GM18499 (cell line): Measurements from ENCODE around the gene KMT2A.
"Not testable (repeated sequence)": the region's sequence is repeated elsewhere in the genome, so short reads cannot be mapped to it uniquely, and the experiment has no call there.

ENCODE experiments used
- ATAC-seq: cut with Tn5 transposase; IDR thresholded peaks from one replicate; pipeline ENCODE4 v1.9.1; 2021; ENCODE audit warnings: moderate number of reproducible peaks; ENCODE audit not compliant: insufficient read depth, unreplicated experiment

Gene KMT2A

DNA sequence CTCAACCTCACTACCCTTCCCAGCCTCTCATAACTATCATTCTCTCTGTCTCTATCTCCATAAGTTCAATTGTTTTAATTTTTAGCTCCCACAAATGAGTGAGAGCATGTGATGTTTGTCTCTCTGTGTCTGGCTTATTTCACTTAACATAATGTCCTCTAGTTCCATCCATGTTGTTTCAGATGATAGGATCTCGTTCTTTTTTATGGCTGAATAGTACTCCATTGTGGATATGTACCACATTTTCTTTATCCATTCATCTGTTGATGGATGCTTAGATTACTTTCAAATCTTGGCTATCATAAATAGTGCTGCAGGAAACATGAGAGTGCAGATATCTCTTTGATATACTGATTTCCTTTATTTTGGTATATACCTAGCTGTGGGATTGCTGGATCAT lies 44.9 kb downstream of the KMT2A start:
- not testable (repeated sequence) for ATAC-seq

DNA sequence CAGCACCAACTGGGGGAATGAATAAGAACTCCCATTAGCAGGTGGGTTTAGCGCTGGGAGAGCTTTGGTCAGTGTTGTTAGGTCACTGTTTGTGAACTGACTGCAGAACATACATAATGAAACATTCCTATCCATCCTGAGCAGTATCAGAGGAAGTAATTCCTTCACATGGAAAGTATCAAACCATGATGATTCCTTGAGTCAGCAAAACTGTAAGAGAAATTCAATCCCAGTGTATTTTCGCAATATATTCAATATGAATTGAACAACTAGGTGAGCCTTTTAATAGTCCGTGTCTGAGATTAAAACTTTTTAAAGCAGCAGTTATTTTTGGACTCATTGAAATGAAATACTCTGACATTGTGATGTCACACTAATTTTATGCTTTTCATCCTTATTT lies 48.1 kb downstream of the KMT2A start:
- no peak for ATAC-seq

DNA sequence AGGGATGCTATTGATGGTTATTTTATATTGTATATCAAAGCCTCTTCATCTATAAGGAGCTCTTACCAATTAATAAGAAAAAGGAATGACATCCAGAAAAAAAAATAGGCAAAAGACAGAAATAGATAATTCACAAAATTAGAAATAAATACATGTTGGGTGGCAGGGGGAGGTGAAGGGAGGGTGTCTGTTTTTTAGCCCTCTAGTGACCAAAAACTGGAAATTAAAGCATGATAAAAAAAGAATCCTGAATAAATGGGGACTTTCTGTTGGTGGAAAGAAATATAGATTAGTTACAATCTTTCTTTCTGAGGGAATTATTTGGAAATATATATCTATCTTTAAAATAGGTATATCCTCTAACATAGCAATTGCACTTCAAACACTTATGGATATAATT lies 49.0 kb downstream of the KMT2A start:
- no peak for ATAC-seq

DNA sequence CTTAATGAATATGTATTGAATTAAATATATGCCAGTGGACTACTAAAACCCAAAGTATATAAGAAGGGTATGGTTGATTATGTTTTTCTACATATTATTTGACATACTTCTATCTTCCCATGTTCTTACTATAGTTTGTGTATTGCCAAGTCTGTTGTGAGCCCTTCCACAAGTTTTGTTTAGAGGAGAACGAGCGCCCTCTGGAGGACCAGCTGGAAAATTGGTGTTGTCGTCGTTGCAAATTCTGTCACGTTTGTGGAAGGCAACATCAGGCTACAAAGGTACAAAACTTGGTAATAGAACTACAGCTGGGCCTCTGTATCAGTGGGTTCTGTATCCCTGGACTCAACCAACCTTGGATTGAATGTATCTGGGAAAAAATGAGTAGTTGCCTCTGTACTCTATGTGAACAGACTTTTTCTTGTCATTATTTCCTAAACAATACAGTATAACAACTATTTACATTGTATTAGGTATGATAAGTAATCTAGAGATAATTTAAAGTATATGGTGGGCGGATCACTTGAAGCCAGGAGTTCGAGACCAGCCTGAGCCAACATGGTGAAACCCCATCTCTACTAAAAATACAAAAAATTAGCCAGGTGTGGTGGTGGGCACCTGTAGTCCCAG lies 52.3 kb downstream of the KMT2A start:
- no peak for ATAC-seq

DNA sequence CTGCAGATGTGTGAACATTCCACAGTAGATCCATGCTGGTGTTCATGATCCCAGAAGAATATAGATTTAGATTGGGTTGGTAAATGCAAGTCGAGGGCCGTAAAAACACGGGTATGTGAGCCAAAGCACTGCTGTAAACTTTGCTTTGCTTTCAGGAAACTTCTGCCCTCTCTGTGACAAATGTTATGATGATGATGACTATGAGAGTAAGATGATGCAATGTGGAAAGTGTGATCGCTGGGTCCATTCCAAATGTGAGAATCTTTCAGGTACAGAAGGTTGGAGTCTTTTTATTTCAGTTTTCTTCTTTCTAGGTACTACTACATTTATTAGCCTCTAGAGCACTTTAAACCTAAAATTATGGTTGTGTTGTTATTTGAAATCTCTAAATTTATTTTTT lies 54.7 kb downstream of the KMT2A start:
- ATAC-seq = no peak

DNA sequence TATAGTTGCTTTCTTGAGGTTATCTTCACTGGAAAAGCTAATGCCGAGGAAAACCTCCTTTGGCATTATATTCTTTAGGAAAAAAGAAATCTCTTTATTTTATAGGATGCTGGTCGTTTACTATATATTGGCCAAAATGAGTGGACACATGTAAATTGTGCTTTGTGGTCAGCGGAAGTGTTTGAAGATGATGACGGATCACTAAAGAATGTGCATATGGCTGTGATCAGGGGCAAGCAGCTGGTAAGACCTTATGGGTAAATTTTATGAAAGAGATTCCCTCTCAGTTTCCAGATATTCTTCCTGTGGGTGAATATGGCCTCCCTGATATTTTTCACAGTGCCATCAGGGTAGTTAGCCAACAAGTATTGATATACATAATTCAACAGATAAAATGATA lies 61.5 kb downstream of the KMT2A start:
- ATAC-seq = no peak

DNA sequence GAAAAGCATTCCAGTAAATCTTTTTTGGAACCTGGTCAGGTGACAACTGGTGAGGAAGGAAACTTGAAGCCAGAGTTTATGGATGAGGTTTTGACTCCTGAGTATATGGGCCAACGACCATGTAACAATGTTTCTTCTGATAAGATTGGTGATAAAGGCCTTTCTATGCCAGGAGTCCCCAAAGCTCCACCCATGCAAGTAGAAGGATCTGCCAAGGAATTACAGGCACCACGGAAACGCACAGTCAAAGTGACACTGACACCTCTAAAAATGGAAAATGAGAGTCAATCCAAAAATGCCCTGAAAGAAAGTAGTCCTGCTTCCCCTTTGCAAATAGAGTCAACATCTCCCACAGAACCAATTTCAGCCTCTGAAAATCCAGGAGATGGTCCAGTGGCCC lies 66.9 kb downstream of the KMT2A start:
- no peak for ATAC-seq

DNA sequence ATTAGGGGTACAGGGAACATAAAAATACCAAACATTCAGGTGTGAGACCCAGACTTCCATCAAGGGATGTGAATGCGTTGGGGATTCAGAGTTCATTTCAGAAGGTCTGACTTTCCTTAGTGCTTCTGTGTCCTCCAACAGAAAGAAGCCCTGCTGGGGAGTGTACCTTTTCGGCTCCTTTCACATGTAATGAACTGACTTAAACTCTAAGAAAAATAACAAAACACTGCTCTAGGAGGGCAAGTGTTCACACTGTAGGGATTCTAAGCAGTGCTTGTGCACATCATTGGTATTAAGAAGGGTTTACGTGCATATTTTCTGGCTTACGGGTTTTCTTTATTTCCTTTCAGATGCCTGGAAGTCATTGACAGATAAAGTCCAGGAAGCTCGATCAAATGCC lies 75.3 kb downstream of the KMT2A start:
- no peak for ATAC-seq

DNA sequence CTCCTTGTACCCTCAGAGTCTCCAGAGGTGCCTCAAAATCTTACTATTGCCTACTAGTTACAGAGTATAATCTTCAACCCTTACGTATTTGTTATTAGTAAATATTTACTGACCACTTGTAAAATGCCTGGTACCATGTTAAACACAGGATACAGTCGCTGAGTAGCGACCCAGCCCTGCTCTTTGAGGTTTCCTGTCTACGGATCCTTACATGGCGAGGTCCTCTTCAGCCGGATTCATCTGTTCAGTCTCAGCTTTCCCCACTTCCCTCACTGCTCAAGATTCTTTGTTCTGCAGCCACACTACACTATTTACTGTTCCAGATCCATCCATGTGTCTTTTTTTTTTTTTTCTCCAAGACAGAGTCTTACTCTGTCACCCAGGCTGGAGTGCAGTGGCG lies 77.8 kb downstream of the KMT2A start:
- ATAC-seq = no peak

DNA sequence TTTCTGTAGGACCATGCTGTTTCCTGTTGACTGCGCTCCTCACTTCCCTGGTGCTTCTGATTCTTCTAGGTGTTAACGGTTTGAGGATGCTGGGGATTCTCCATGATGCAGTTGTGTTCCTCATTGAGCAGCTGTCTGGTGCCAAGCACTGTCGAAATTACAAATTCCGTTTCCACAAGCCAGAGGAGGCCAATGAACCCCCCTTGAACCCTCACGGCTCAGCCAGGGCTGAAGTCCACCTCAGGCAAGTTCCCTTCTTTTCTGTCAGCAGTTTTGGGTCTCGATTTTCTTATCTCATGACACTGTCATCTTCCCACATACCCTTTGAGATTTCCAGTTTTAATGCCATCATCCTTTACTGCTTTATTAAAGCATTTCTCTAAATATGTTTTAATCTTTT lies 83.3 kb downstream of the KMT2A start:
- ATAC-seq = no peak

DNA sequence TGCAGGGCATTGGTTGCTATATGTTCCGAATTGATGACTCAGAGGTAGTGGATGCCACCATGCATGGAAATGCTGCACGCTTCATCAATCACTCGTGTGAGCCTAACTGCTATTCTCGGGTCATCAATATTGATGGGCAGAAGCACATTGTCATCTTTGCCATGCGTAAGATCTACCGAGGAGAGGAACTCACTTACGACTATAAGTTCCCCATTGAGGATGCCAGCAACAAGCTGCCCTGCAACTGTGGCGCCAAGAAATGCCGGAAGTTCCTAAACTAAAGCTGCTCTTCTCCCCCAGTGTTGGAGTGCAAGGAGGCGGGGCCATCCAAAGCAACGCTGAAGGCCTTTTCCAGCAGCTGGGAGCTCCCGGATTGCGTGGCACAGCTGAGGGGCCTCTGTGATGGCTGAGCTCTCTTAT lies 85.6 kb downstream of the KMT2A start:
- no peak for ATAC-seq

DNA sequence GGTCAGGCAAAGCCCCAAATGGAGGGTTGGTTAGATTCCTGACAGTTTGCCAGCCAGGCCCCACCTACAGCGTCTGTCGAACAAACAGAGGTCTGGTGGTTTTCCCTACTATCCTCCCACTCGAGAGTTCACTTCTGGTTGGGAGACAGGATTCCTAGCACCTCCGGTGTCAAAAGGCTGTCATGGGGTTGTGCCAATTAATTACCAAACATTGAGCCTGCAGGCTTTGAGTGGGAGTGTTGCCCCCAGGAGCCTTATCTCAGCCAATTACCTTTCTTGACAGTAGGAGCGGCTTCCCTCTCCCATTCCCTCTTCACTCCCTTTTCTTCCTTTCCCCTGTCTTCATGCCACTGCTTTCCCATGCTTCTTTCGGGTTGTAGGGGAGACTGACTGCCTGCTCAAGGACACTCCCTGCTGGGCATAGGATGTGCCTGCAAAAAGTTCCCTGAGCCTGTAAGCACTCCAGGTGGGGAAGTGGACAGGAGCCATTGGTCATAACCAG lies 86.3 kb downstream of the KMT2A start:
- ATAC-seq = no peak

DNA sequence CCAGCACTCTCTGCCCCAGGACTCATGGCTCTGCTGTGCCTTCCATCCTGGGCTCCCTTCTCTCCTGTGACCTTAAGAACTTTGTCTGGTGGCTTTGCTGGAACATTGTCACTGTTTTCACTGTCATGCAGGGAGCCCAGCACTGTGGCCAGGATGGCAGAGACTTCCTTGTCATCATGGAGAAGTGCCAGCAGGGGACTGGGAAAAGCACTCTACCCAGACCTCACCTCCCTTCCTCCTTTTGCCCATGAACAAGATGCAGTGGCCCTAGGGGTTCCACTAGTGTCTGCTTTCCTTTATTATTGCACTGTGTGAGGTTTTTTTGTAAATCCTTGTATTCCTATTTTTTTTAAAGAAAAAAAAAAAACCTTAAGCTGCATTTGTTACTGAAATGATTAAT lies 88.1 kb downstream of the KMT2A start:
- no peak for ATAC-seq

DNA sequence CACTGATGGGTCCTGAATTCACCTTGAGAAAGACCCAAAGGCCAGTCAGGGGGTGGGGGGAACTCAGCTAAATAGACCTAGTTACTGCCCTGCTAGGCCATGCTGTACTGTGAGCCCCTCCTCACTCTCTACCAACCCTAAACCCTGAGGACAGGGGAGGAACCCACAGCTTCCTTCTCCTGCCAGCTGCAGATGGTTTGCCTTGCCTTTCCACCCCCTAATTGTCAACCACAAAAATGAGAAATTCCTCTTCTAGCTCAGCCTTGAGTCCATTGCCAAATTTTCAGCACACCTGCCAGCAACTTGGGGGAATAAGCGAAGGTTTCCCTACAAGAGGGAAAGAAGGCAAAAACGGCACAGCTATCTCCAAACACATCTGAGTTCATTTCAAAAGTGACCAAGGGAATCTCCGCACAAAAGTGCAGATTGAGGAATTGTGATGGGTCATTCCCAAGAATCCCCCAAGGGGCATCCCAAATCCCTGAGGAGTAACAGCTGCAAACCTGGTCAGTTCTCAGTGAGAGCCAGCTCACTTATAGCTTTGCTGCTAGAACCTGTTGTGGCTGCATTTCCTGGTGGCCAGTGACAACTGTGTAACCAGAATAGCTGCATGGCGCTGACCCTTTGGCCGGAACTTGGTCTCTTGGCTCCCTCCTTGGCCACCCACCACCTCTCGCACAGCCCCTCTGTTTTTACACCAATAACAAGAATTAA lies 88.6 kb downstream of the KMT2A start:
- ATAC-seq = no peak

DNA sequence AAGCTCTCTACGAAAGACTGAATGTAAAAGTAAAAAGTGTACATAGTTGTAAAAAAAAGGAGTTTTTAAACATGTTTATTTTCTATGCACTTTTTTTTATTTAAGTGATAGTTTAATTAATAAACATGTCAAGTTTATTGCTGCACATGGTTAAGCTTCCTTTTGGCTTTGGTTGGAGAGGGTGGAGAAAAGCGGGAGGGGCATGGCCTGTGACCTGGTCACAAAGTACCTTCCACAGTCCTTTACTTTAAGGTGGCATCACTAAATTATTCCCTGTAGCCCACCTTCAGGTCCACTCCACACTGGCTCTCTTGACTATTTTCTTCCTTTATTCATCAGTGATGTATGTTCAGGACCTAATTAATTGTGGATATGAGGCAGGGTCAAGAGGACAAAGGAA lies 90.4 kb downstream of the KMT2A start:
- no peak for ATAC-seq

DNA sequence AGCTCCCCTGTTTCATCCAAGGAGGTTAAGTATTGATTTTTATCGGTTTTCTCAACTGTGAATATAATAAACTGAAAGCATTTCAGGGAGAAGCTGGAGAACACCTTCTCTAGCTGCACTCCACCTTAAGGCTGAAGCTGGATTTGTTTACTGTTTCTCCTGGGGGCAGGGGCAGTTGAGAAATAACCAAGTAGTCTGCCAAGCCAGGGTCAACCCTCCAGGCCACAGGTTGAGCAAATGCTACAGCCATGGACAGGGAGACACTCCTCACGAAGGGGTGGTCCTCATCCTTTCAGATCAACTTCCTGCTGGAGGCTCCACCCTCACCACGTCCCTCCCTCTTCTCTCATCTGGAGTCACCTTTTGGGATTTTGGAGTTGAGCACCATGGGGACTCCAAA lies 90.8 kb downstream of the KMT2A start, which contains the start of gene TTC36:
TTC36 (plus strand) TSS at position 366 of the 400 bp plus-strand sequence; CDS start at position 387, 21 bp downstream.
- ATAC-seq = no peak

DNA sequence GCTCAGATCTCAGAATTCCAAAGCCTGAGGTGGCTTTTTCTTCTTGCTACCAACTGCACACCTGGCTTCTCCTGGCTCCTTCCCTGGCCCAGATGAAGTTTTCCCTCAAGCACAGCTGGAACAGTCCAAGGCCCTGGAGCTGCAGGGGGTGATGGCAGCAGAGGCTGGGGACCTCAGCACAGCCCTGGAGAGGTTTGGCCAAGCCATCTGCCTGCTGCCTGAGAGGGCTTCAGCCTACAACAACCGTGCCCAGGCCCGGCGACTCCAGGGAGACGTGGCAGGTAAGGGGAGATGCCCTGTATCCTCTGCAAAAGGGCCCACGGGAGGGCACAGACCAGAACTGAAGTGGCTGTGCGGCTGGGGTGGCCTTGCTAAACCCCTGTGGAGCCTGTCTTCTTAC lies 92.2 kb downstream of the KMT2A start:
- no peak for ATAC-seq

DNA sequence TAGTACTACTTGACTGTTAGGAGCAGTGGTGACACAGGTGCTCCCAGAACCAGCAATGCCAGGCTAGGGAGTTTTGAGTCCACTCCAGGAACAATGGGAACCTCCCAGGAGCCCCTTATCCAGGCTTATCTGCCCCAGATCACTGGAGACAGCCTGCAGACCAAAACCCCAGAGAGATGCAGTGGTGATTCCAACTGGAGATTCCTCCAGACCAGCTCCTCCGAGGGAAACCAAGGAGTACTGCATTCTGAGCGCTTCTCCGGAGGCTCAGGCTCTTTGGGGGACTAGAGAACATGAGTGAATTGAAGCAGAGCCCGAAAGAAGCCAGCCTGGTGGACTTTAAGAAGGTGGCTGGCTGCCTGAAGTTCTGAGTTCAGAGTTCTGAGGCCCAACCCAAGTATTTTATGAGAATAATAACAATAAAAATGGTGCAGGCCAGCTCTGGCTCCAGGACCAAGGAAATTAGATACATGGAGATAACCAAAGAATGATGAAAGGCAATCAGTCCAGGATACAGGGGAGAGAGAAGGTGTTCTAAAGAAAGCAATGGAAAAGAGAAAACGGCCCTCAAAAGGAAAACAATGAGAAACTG lies 93.4 kb downstream of the KMT2A start:
- ATAC-seq = no peak

DNA sequence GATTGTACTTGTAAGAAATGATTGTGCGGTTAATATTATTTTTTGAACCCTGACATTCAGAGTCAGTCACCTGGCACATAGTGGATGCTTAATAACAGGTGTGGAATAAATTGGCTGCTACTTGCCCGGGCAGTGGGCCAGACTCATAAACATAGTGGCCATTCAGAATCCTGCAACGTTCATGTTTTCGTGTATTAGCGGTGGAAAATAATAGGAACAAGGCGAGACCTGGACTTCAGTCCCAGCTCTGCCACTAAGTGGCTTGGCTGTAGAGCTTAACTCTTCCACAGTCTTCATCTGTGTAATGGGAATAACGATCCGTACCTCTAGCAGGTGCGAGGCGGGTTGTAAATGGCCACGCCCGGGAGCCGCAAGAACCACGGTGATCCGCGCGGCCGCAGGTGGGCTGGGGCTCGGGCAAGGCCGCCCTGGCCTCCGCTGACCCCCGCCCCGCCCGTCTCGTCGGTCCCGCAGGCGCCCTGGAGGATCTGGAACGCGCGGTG lies 93.9 kb downstream of the KMT2A start:
- no peak for ATAC-seq

DNA sequence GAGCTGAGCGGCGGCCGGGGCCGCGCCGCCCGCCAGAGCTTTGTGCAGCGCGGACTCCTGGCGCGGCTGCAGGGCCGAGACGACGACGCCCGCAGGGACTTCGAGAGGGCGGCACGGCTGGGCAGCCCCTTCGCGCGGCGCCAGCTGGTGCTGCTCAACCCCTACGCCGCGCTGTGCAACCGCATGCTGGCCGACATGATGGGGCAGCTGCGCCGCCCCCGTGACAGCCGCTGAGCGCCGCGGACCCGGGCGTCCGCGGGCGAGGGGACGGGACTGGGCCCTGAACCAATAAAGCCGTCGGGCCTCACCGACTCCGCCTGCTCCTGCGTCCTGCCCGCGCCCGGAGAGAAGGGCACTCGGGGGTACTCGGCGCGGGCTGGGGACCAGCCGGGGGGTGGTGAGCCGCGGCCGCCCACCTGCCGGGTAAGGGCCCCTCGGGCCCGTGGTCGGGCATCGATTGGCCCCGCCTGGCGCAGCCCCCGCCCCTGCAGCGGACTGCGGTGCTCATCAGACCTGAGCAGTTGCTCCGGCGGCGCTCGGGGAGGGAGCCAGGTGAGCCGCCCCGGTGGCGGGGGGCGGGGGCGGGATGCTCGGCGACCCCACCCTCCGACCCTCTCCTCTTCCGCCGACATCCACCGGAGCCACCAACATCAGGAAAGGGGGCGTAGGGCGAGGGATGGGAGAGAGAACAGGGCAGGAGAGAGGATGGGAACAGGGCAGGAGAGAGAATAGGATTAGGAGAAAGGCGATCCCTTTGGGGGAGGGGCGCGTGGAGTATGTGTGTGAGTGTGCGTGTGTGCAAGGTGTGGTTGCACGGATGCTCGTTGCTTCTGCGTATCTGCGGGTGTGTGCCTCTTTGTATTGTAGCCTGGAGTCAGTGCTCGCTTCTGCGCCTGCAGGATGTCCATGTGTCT lies 94.6 kb downstream of the KMT2A start, which contains the start of gene TMEM25:
TMEM25 (plus strand) TSS at position 510 of the 914 bp plus-strand sequence. CDS start 610 bp downstream, outside the sequence.
- ATAC-seq = no peak
